ENCODE data around the gene DNAI1.

DNAI1 gene

GRCh38 chr9:34442770-34443169 is 15.8 kb upstream of the DNAI1 start:
- no peak for DNase-seq (ENCODE audit: extremely low read depth, low read depth)
- TF ChIP-seq, protein P1, sequence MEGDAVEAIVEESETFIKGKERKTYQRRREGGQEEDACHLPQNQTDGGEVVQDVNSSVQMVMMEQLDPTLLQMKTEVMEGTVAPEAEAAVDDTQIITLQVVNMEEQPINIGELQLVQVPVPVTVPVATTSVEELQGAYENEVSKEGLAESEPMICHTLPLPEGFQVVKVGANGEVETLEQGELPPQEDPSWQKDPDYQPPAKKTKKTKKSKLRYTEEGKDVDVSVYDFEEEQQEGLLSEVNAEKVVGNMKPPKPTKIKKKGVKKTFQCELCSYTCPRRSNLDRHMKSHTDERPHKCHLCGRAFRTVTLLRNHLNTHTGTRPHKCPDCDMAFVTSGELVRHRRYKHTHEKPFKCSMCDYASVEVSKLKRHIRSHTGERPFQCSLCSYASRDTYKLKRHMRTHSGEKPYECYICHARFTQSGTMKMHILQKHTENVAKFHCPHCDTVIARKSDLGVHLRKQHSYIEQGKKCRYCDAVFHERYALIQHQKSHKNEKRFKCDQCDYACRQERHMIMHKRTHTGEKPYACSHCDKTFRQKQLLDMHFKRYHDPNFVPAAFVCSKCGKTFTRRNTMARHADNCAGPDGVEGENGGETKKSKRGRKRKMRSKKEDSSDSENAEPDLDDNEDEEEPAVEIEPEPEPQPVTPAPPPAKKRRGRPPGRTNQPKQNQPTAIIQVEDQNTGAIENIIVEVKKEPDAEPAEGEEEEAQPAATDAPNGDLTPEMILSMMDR (IDR thresholded peaks at IDR 0.05; ENCODE audit: low read depth, low read length): no peak

GRCh38 chr9:34443533-34443932 is 15.1 kb upstream of the DNAI1 start:
- TF ChIP-seq, protein P1 (IDR thresholded peaks at IDR 0.05; ENCODE audit: low read depth, low read length): no peak

GRCh38 chr9:34443976-34444375 is 14.6 kb upstream of the DNAI1 start:
- TF ChIP-seq, protein P1 (IDR thresholded peaks at IDR 0.05; ENCODE audit: low read depth, low read length): no peak
- no peak for DNase-seq (ENCODE audit: extremely low read depth, low read depth)

More at GRCh38 chr9:34443533-34443932, 15.1 kb upstream of the DNAI1 start:
- no peak for DNase-seq (ENCODE audit: extremely low read depth, low read depth)

DNA sequence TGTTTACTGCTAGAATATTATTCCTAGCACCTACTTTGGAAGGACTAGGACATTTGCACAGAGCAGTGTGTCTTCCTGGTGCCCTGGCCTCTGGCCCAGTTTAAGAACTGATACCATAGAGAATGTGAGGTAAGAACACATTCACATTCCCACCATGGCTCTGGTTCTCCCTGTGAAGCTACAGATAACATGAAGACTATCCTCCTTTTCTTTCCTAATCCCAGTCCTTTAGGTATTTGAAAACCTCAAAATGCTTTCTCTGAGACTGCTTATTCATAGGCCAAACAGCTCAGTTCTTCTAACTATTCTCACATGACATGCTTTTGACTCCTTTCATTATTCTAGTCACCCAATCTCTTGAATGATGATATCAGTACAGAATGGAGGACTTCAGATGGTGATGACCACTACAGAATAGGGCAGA is 12.1 kb upstream of the DNAI1 start:
- no peak for DNase-seq (ENCODE audit: extremely low read depth, low read depth)
- TF ChIP-seq, protein P1 (IDR thresholded peaks at IDR 0.05; ENCODE audit: low read depth, low read length): no peak

DNA sequence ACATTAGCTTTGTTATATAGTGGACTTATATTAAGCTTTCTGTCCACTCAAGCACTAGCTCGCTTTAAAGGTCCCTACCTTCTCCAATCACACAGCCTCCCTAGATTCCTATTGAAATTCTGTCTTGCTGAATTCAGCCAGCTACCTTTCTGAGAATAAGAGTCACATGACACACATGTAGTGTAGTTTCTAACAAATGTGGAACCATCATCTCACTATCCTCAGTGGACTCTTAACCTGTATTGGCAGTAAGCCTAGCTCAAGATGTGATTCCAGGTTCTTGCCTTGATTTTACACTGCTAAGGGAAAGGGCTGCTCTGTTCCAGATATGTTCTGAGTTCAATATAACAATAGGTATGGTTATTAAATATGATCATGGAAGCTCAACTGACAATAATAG is 11.7 kb upstream of the DNAI1 start:
- TF ChIP-seq, protein P1 (IDR thresholded peaks at IDR 0.05; ENCODE audit: low read depth, low read length): no peak
- DNase-seq (ENCODE audit: extremely low read depth, low read depth): no peak

GRCh38 chr9:34450644-34451043 is 8.0 kb upstream of the DNAI1 start:
- TF ChIP-seq, protein P1 (IDR thresholded peaks at IDR 0.05; ENCODE audit: low read depth, low read length): no peak
- DNase-seq (ENCODE audit: extremely low read depth, low read depth): no peak

- no peak for DNase-seq (ENCODE audit: extremely low read depth, low read depth)
- TF ChIP-seq, protein P1 (IDR thresholded peaks at IDR 0.05; ENCODE audit: low read depth, low read length): no peak
Observed at GRCh38 chr9:34451135-34451534, 7.5 kb upstream of the DNAI1 start.

Data from AG09319 (cell line).